Measurements from ENCODE around the gene FER.

DNA sequence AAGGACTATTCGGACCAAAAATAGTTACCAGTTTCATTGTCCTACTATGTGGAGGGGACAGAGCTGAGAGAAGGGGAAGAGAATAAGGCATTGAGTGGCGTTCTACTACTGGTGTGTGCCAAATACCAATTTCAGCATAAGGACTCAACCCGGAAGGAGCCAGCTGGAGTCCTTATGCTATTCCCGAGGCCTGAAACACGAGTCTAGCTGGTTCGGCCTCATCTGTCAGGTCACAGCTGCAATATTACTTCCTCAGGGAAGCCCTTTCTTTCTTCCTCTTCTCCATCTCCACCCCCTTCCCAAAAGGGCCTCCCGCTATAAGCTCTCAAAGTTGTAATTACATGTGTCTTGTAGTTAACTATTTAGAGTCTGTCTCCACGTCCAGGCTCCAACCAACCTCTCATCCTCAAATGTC is 20.5 kb upstream of the FER start:
- TF ChIP-seq, protein P1, sequence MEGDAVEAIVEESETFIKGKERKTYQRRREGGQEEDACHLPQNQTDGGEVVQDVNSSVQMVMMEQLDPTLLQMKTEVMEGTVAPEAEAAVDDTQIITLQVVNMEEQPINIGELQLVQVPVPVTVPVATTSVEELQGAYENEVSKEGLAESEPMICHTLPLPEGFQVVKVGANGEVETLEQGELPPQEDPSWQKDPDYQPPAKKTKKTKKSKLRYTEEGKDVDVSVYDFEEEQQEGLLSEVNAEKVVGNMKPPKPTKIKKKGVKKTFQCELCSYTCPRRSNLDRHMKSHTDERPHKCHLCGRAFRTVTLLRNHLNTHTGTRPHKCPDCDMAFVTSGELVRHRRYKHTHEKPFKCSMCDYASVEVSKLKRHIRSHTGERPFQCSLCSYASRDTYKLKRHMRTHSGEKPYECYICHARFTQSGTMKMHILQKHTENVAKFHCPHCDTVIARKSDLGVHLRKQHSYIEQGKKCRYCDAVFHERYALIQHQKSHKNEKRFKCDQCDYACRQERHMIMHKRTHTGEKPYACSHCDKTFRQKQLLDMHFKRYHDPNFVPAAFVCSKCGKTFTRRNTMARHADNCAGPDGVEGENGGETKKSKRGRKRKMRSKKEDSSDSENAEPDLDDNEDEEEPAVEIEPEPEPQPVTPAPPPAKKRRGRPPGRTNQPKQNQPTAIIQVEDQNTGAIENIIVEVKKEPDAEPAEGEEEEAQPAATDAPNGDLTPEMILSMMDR (conservative IDR thresholded peaks at IDR 0.05), result no peak
- TF ChIP-seq ZFX (IDR thresholded peaks at IDR 0.05), result no peak
